Urothelium cell line (cell line): Measurements from ENCODE around the gene CYB561D1.
A peak's percentile ranks its signal among the peaks of the same experiment; 100 is the strongest.
"Not testable (repeated sequence)": the region's sequence is repeated elsewhere in the genome, so short reads cannot be mapped to it uniquely, and the experiment has no call there.

Source experiments
- DNase-seq: peaks from one replicate; pipeline ENCODE4 v3.0.0; 2011; ENCODE audit warnings: low spot score, mixed read lengths
- FAIRE-seq: peaks from 2 replicates; lab custom pipeline; 2011; peaks lifted over from hg19 to GRCh38; lab: Jason Lieb, UNC

The CYB561D1 gene

GRCh38 chr1:109493805-109494539, at the start of gene CYB561D1:
Gene CYB561D1, plus strand, starts transcription at chr1:109494094. Its CDS starts 46 bp downstream, at chr1:109494140.
- FAIRE-seq (peak; percentile 44), DNase-seq (peak; percentile 98)

DNA sequence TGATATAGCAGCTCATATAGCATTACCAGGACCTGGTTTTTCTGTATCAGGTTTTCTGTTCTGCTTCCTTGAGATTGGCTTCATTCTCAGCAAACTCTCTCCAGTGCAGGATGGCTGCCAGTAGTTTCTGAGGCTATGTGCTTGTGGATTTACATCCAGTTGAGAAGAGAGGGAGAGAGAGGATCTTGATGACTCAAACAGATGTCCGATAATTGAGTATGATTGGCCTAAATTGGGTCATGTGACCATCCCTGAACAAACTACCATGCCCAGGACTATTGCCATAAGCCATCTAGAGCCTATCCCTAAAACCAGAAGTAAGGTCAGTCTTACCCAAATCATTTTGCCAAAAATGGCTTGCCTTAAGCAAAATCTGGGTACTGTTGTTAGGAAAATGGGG, 49.5 kb upstream of the CYB561D1 start:
- DNase-seq (no peak), FAIRE-seq (no peak)

DNA sequence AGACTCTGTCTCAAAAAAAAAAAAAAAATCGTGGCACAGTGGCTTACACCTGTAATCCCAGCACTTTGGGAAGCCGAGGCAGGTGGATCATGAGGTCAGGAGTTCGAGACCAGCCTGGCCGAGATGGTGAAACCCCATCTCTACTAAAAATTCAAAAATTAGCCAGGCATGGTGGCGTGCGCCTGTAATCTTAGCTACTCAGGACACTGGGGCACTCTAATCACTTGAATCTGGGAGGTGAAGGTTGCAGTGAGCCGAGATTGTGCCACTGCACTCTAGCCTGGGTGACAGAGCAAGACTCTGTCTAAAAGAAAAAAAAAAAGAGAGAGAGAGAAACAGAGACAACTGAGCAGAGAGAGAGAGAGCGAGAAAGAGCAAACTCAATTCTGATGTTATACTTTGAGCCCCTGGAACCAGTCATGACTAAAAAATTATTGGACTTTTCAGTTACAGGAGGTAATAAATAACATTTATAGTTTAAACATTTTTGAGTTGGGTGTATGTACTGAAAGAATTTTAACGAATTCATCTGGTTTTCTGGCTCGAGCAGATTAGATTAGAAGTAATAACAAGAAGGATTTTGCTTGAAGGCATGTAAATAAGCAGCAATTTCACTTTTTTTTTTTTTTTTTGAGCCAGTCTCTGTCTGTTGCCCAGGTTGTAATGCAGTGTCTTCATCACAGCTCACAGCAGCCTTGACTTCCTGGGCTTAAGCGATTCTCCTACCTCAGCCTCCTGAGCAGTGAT, 47.8 kb upstream of the CYB561D1 start:
- DNase-seq, FAIRE-seq: not testable (repeated sequence)

DNA sequence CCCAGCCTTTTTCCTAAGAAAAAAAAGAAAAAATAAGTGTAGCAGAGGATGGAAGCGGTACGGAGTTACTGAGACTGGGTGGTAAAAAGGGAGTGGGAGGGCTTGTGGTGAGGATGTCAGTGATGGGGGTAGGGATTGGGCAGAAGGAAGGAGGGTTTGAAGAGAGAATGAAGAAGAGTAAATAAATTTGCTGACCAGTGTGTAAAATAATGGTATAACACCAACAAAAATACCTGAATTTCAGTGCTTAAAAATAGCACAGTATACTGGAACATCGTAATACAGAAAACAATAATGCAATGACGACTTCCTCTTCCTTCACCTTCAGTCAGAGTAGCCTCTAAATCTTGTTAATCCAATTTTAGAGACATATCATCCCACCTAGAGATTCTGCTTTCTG, 46.4 kb upstream of the CYB561D1 start:
- FAIRE-seq (no peak), DNase-seq (no peak)

DNA sequence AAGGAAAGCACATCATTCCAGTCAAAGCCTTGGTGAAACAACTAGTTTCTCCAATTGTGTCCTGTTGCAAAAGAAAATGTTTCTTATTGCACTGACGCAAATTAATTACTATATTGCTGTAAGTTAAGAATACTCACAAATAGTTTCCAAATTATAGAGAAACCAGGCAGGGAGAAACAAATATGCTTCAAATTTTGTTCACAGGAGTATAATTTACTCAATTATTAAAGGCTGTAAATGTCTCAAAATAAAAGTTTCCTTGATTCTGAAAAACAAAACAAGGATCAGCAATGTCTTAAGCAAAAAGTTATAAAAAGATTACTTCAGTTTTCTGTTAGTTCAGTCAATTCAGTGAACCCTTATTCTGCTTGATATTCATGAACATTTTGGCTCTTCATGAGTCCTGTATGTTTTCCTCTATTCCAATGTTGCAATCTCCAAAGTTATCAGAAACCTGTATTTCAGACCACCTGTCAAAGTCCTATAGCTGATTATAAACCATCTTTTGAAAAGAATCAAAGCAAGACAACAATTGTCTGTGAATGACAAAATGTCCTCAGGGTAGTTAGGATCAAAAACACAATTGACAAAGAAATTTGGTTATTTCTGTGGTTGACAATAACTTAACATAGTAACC, 39.3 kb upstream of the CYB561D1 start:
- FAIRE-seq (no peak), DNase-seq (no peak)

DNA sequence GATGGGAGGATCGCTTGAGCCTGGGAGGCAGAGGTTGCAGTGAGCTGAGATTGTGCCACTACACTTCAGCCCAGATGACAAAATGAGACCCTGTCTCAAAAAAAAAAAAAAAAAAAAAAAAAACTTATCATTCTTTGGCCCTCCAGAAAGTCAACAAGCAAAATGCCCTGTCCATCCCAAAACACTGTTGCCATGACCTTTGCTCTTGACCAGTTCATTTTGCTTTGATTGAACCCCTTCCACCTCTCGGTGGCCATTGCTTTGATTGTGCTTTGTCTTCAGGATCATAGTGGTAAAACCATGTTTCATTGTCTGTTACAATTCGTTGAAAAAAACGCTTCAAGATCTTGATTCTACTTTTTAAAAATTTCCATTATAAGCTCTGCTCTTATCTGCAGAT, 36.1 kb upstream of the CYB561D1 start:
- no peak for FAIRE-seq
- no peak for DNase-seq

DNA sequence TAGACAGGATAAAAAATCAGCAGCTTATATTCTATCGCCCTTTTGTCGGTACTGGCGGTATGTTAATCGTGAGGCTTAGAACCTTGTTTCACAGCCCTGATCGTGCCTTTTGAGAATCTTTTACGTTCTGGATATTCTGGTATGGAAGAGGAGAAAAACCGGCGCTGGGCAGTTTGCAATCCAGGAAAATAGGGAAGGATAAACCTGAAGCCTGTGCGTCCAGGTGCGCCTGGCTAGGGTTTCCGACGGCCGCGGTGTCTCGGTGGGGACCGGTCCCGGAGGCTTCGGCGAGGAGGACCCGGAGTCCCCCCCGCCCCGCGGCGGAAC, 27.8 kb upstream of the CYB561D1 start:
- DNase-seq = no peak
- no peak for FAIRE-seq

GRCh38 chr1:109466452-109467300, 27.2 kb upstream of the CYB561D1 start, which contains the start of gene SYPL2:
Gene SYPL2, plus strand, starts transcription at chr1:109466546. Its CDS starts 298 bp downstream, at chr1:109466844.
- peak; percentile 88 for DNase-seq
- peak; percentile 92 for FAIRE-seq

DNA sequence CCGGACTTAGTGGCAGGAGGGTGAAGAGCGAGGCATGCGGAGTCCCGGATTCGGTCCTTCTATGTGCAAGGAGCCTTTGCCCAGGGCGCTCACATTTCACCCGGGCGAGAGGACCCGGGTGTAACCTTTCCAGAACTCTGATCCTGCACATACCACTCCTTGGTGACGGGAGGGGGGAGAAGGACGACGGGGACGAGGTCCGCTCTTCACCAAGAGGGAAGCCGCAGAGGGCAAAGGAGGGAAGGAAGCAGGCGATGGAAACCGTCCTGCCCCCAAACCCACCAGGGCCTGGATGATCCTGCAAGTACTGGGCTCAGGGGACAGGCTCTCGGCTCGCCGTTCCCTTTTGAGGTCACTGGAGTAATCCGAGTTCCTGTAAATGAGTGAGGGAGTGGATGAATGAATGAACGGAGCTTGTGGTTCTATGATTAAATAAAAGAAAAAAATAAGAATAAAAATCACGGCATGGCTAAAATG, 26.6 kb upstream of the CYB561D1 start:
- no peak for DNase-seq
- no peak for FAIRE-seq

GRCh38 chr1:109468061-109468460, 25.8 kb upstream of the CYB561D1 start:
- FAIRE-seq = no peak

DNA sequence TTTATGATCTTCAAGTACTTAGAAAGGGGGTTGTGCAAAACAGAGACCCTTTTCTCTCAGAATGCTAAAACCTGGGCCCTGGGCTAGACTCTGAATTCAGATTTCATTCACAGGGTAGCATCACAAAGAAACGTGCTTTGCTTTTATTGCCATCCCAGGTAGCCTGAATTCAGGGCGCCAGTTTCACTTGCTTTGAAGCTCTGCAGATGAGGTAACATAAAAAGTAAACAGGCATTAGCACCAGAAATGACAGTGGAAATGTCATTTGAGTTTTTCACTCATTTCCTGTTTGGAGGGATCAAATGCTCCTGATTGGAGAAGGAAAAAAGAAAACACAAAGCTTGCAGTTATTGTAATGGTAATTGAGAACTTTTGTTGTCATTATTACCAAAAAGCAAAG, 25.0 kb upstream of the CYB561D1 start:
- FAIRE-seq (no peak), DNase-seq (no peak)

More at GRCh38 chr1:109468061-109468460, 25.8 kb upstream of the CYB561D1 start:
- DNase-seq = no peak

- DNase-seq (no peak), FAIRE-seq (no peak)
Measured at GRCh38 chr1:109470245-109470644, 23.6 kb upstream of the CYB561D1 start.

DNA sequence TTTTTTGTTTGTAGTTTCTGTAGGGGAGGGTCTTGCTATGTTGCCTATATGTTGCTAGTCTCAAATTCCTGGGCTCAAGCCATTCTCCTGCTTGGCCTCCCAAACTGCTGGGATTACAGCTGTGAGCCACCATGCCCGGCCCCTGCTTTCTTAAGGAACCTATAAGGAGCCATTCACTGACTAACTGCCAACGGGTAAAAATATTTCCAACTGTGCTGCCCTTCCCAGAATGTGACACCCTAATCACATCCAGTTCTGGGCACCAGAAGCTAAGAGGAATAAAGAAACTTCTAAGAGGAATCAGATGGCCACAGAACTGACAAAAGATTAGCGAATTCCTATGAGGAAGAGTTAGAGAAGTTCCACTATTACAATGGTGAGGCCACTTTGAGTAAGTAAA, 21.1 kb upstream of the CYB561D1 start:
- no peak for DNase-seq
- no peak for FAIRE-seq

DNA sequence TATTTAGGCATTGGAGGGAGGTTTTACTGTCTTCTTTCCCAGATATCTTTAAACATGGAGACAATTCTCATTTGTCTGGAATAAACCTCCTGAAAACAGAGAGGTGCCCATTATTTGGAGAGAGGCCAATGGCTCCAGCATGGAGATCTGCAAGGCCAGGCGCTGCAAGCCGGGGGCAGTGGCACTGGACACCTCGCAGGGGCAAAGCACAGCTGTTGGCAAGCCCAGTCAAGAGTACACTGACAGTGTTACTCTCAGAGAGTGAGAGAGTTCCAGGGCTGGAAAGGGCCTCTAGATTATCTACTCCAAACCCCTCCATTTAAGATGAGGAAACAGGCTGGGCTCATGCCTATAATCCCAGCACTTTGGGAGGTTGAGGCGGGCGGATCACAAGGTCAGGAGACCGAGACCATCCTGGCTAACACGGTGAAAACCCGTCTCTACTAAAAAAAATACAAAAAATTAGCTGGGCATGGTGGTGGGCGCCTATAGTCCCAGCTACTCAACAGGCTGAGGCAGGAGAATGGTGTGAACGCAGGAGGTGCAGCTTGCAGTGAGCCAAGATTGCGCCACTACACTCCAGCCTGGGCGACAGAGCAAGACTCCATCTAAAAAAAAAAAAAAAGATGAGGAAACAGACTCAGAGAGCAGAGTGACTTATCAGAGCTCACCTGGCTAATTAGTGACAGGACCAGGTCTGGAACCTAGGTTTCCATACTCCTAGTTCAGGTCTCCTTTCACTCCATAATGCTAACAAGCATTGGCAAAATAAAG, 20.4 kb upstream of the CYB561D1 start:
- not testable (repeated sequence) for FAIRE-seq, DNase-seq

GRCh38 chr1:109474697-109475096, 19.2 kb upstream of the CYB561D1 start:
- no peak for FAIRE-seq
- DNase-seq = no peak

GRCh38 chr1:109475261-109475660, 18.6 kb upstream of the CYB561D1 start:
- no peak for DNase-seq
- no peak for FAIRE-seq

- FAIRE-seq (no peak), DNase-seq (no peak)
Measured at GRCh38 chr1:109476825-109477224, 17.1 kb upstream of the CYB561D1 start.

- DNase-seq = no peak
- FAIRE-seq = no peak
Measured at GRCh38 chr1:109477821-109478220, 16.1 kb upstream of the CYB561D1 start.

DNA sequence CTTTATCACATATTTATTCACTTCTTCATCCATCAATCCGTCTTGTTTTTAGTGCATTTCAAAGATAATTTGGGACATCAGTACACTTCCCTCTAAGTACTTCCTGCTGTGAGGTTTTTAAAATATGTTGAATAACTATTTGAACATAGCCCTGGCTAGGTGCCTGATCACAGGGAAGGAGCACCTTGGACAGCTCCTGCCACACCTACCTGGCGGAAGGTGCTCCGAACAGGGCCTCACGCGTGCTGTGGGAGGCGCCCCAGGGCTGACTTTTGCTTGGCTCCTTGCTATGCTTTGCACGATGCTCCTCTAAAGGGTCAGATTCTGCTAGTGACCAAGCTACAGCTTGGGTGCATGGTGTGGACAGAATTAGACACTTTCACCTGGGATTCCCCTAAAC, 15.1 kb upstream of the CYB561D1 start:
- DNase-seq = no peak
- FAIRE-seq = no peak

DNA sequence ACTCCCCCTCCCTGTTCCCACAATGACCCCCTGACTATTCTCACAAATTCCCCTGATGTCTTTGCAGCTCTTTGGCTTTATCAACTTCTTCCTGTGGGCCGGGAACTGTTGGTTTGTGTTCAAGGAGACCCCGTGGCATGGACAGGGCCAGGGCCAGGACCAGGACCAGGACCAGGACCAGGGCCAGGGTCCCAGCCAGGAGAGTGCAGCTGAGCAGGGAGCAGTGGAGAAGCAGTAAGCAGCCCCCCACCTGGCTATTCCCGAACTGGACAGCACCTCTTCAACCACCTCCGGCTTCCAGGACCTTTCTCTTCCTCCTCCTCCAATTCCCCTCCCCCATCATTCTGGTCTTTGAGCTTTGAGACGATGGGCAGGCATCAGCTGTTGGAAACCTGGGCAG, 14.6 kb upstream of the CYB561D1 start:
- FAIRE-seq (no peak), DNase-seq (no peak)
